HG03460 (cell line): ENCODE measurements around the gene COMT.
"Not testable (repeated sequence)": the region's sequence is repeated elsewhere in the genome, so short reads cannot be mapped to it uniquely, and the experiment has no call there.

Experiments
- ATAC-seq: cut with Tn5 transposase; IDR thresholded peaks from one replicate; pipeline ENCODE4 v1.9.1; 2021; ENCODE audit not compliant: unreplicated experiment

COMT gene

GRCh38 chr22:19907902-19908301 is 33.7 kb upstream of the COMT start:
- ATAC-seq: not testable (repeated sequence)

GRCh38 chr22:19909350-19910179 is 32.0 kb upstream of the COMT start:
- no peak for ATAC-seq

GRCh38 chr22:19910180-19910744 is 31.3 kb upstream of the COMT start:
- ATAC-seq: no peak

GRCh38 chr22:19911540-19912270 is 29.9 kb upstream of the COMT start:
- no peak for ATAC-seq

GRCh38 chr22:19912271-19912999 is 29.1 kb upstream of the COMT start:
- ATAC-seq: no peak

GRCh38 chr22:19913337-19913936 is 28.1 kb upstream of the COMT start:
- no peak for ATAC-seq

GRCh38 chr22:19914201-19914943 is 27.2 kb upstream of the COMT start:
- no peak for ATAC-seq

GRCh38 chr22:19915287-19915954 is 26.2 kb upstream of the COMT start:
- ATAC-seq: no peak

GRCh38 chr22:19916006-19916405 is 25.6 kb upstream of the COMT start:
- no peak for ATAC-seq

- ATAC-seq: no peak
Observed at GRCh38 chr22:19916941-19917340, 24.6 kb upstream of the COMT start.

GRCh38 chr22:19917389-19918138 is 24.0 kb upstream of the COMT start:
- ATAC-seq: no peak

GRCh38 chr22:19918332-19919106 is 23.1 kb upstream of the COMT start:
- no peak for ATAC-seq

- ATAC-seq: no peak
Observed at GRCh38 chr22:19919701-19920363, 21.7 kb upstream of the COMT start.

GRCh38 chr22:19921544-19922081 is 20.0 kb upstream of the COMT start:
- no peak for ATAC-seq

GRCh38 chr22:19923914-19924513 is 17.6 kb upstream of the COMT start:
- no peak for ATAC-seq

GRCh38 chr22:19926028-19926427 is 15.5 kb upstream of the COMT start:
- not testable (repeated sequence) for ATAC-seq

- ATAC-seq: no peak
Observed at GRCh38 chr22:19927696-19928095, 13.9 kb upstream of the COMT start.
